Right forelimb (tissue), 1 donor: ENCODE measurements around the gene SOCS4.
A peak's percentile ranks its signal among the peaks of the same experiment; 100 is the strongest.
"Not testable (repeated sequence)": the region's sequence is repeated elsewhere in the genome, so short reads cannot be mapped to it uniquely, and the experiment has no call there.

Experiments
- DNase-seq: peaks from one replicate; pipeline ENCODE4 v3.0.0-alpha.2; 2018

SOCS4 gene

GRCh38 chr14:55052269-55052930, 25.4 kb downstream of the SOCS4 start:
- DNase-seq, result no peak

- DNase-seq, result no peak
Measured at GRCh38 chr14:55053018-55053417, 26.0 kb downstream of the SOCS4 start.

- no peak for DNase-seq
Measured at GRCh38 chr14:55053500-55053899, 26.5 kb downstream of the SOCS4 start.

GRCh38 chr14:55054098-55054497, 27.1 kb downstream of the SOCS4 start:
- no peak for DNase-seq

- DNase-seq, result no peak
Measured at GRCh38 chr14:55057919-55058318, 30.9 kb downstream of the SOCS4 start.

- no peak for DNase-seq
Measured at GRCh38 chr14:55059333-55059732, 32.3 kb downstream of the SOCS4 start.

- DNase-seq, result no peak
Measured at GRCh38 chr14:55062517-55063351, 35.7 kb downstream of the SOCS4 start.

- not testable (repeated sequence) for DNase-seq
Measured at GRCh38 chr14:55064896-55065295, 37.9 kb downstream of the SOCS4 start.

GRCh38 chr14:55065411-55065810, 38.4 kb downstream of the SOCS4 start:
- DNase-seq, result no peak

- no peak for DNase-seq
Measured at GRCh38 chr14:55066223-55066622, 39.2 kb downstream of the SOCS4 start.

- no peak for DNase-seq
Measured at GRCh38 chr14:55070981-55071411, 44.0 kb downstream of the SOCS4 start.

- DNase-seq, result peak; percentile 56
Measured at GRCh38 chr14:55071870-55072640, 45.0 kb downstream of the SOCS4 start.

GRCh38 chr14:55073856-55074255, 46.8 kb downstream of the SOCS4 start:
- DNase-seq, result no peak

GRCh38 chr14:55074662-55075061, 47.6 kb downstream of the SOCS4 start:
- DNase-seq, result no peak

- no peak for DNase-seq
Measured at GRCh38 chr14:55075628-55076175, 48.7 kb downstream of the SOCS4 start.

- DNase-seq, result peak; percentile 61
Measured at GRCh38 chr14:55077170-55078151, 50.4 kb downstream of the SOCS4 start.

GRCh38 chr14:55079961-55080360, 52.9 kb downstream of the SOCS4 start:
- DNase-seq, result not testable (repeated sequence)

GRCh38 chr14:55084401-55085059, 57.5 kb downstream of the SOCS4 start:
- DNase-seq, result no peak

GRCh38 chr14:55085060-55085660, 58.1 kb downstream of the SOCS4 start:
- no peak for DNase-seq

- no peak for DNase-seq
Measured at GRCh38 chr14:55086938-55087337, 59.9 kb downstream of the SOCS4 start.

- no peak for DNase-seq
Measured at GRCh38 chr14:55088356-55088755, 61.3 kb downstream of the SOCS4 start.
